GM12873 (cell line): ENCODE measurements around the gene TSHZ3.

ENCODE experiments used
- CTCF ChIP-seq: IDR thresholded peaks from 2 replicates; pipeline ENCODE4 v1.5.1; 2012; ENCODE audit warnings: low read depth, mild to moderate bottlenecking, moderate library complexity, low read length, control low read depth; ENCODE audit not compliant: insufficient read depth; ENCODE audit errors: missing control alignments

TSHZ3 gene

GRCh38 chr19:31258211-31259052, 90.8 kb downstream of the TSHZ3 start:
- TF ChIP-seq CTCF = no peak

- no peak for TF ChIP-seq CTCF
Observed at GRCh38 chr19:31257426-31258130, 91.7 kb downstream of the TSHZ3 start.

- no peak for TF ChIP-seq CTCF
Observed at GRCh38 chr19:31257025-31257424, 92.2 kb downstream of the TSHZ3 start.

GRCh38 chr19:31256593-31256960, 92.7 kb downstream of the TSHZ3 start:
- TF ChIP-seq CTCF = no peak

- TF ChIP-seq CTCF = no peak
Observed at GRCh38 chr19:31255831-31256592, 93.2 kb downstream of the TSHZ3 start.

GRCh38 chr19:31255174-31255799, 93.9 kb downstream of the TSHZ3 start:
- no peak for TF ChIP-seq CTCF
